Prostate gland (tissue), 2 donors: Measurements from ENCODE around the gene SCYL3. TPM values are rescaled to one million over a fixed set of nuclear protein-coding genes. Genes with fewer than 3 reads are reported as not detected.

Source experiments
- DNase-seq: peaks from one replicate; pipeline ENCODE4 v3.0.0-alpha.2; 2019; ENCODE audit warnings: low spot score
- H3K27ac ChIP-seq, 2 donors: fragments of 200-600 bp; sonication (generic); 2 replicates each; pipeline ENCODE4 v1.5.1; 2017 to 2019
- H3K27me3 ChIP-seq: fragments of 200-600 bp; sonication (generic); replicated peaks from 2 replicates; pipeline ENCODE4 v1.5.1; 2019; ENCODE audit not compliant: insufficient read depth
- H3K36me3 ChIP-seq, 2 donors: fragments of 200-600 bp; sonication (generic); 1 replicate in 1 of 2; 2 replicates in 1 of 2; pipeline versions ENCODE4 v1.5.1 to v1.8.1; 2017 to 2019
- H3K4me1 ChIP-seq: fragments of 200-600 bp; sonication (generic); replicated peaks from 2 replicates; pipeline ENCODE4 v1.5.1; 2019
- H3K4me3 ChIP-seq, 2 donors: fragments of 200-600 bp; sonication (generic); 2 replicates each; pipeline ENCODE4 v1.5.1; 2017 to 2019
- H3K9me3 ChIP-seq: fragments of 200-600 bp; sonication (generic); 2 replicates; pipeline ENCODE4 v1.5.1; 2017
- POLR2A ChIP-seq: fragments of 450-650 bp; IDR thresholded peaks from one replicate; pipeline ENCODE4 v1.6.1; 2016; ENCODE audit warnings: antibody characterized with exemption, mild to moderate bottlenecking
- POLR2AphosphoS5 ChIP-seq: sonication (generic); formaldehyde crosslinking; IDR thresholded peaks from one replicate; pipeline ENCODE4 v1.6.1; 2017; ENCODE audit warnings: antibody characterized with exemption
- WGBS: methylation state at CpG from one replicate; pipeline ENCODE4 v1.1.5; 2018; 5-methylcytosine and 5-hydroxymethylcytosine counted together
- intact Hi-C: fragments of 100-400 bp; cut with DNase I; formaldehyde crosslinking; loops from one replicate; pipeline ENCODE4 v1.14.2; 2022
- total RNA-seq, 2 donors: library from RNA; depleted of rRNA; stranded (reverse); fragments of >200 nt; gene quantifications; one replicate each; pipeline ENCODE4 v1.1.0, GENCODE V29; 2016
- TF ChIP-seq, protein P1 (sequence below), 4 experiments: fragments of 200-600 bp in 2 of 4; fragments of 450-650 bp in 2 of 4; sonication (generic) in 2 of 4; IDR thresholded peaks; 1 replicate in 3 of 4; 2 replicates in 1 of 4; pipeline ENCODE4 v1.5.1; 2016 to 2019; ENCODE audit warnings: antibody characterized with exemption in 4 of 4, mild to moderate bottlenecking in 2 of 4, moderate library complexity in 2 of 4

SCYL3 gene
- total RNA-seq, 2 donors from 2014 or later, result 15.8 to 18.6 TPM

GRCh38 chr1:169860750-169861149, 32.9 kb downstream of the SCYL3 start:
- Histone ChIP-seq H3K9me3 (no peaks in the 10 kb centered on the region), H3K27ac (no peak overlapping the region), H3K4me1 (no peaks in the 10 kb centered on the region), H3K4me3 (no peak overlapping the region), H3K27me3 (no peaks in the 10 kb centered on the region), H3K36me3 (peaks cover 0 to 3% of the 10 kb centered on the region in 2 donors)
- TF ChIP-seq, protein P1, sequence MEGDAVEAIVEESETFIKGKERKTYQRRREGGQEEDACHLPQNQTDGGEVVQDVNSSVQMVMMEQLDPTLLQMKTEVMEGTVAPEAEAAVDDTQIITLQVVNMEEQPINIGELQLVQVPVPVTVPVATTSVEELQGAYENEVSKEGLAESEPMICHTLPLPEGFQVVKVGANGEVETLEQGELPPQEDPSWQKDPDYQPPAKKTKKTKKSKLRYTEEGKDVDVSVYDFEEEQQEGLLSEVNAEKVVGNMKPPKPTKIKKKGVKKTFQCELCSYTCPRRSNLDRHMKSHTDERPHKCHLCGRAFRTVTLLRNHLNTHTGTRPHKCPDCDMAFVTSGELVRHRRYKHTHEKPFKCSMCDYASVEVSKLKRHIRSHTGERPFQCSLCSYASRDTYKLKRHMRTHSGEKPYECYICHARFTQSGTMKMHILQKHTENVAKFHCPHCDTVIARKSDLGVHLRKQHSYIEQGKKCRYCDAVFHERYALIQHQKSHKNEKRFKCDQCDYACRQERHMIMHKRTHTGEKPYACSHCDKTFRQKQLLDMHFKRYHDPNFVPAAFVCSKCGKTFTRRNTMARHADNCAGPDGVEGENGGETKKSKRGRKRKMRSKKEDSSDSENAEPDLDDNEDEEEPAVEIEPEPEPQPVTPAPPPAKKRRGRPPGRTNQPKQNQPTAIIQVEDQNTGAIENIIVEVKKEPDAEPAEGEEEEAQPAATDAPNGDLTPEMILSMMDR (IDR thresholded peaks at IDR 0.05), result no peak
- no peak for TF ChIP-seq POLR2A
- TF ChIP-seq POLR2AphosphoS5, result no peak
- DNase-seq, result no peak
- intact Hi-C loops, result no loop called here

DNA sequence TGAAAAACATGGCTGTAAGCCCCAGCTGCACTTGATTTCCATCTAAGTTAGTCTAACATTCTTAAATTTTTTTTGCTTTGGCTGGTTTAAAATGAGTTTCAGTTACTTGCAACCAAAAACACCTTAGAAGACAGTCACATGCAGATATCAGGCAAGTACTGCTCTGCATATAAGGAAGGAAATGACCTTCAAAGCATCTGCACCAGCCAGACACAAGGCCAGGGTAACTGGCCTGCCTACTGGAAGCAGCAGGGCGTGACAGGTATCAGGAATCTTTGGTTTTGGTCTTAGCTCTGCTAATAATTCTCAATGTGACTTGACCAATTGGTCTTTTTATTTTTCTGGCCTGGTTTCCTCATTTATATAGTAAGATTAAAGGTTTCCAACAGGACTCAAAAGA, 33.5 kb downstream of the SCYL3 start:
- H3K4me3 ChIP-seq, result no peak overlapping the region
- no peaks in the 10 kb centered on the region for H3K9me3 ChIP-seq
- no peaks in the 10 kb centered on the region for H3K4me1 ChIP-seq
- intact Hi-C loops, result no loop called here
- H3K27ac ChIP-seq, result no peak overlapping the region
- 92% methylated on average over 1 of the region's 1 CpG for WGBS
- no peaks in the 10 kb centered on the region for H3K27me3 ChIP-seq
- no peak for DNase-seq
- no peak for TF ChIP-seq POLR2A
- TF ChIP-seq POLR2AphosphoS5, result no peak
- TF ChIP-seq, protein P1 (IDR thresholded peaks at IDR 0.05), result no peak
- H3K36me3 ChIP-seq, result peaks cover 0 to 3% of the 10 kb centered on the region in 2 donors

DNA sequence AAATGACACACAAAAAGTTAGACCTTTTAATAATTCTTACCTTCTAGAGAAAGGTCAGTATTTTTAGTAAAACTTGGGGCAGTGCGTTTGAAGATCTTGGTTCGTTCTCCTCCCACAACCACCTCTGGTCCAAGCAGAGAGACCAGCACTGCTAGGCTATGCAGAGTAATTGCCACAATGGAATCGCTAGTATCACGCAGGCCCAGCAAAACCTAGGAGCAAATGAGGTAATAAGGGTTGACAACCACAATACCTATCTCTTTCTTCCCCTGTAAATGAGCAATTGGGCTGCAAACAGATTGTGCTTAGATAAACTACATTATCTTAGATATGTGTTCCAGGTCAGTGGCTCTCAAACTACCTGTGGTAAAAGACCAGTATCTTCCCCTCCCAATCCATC, 34.7 kb downstream of the SCYL3 start:
- H3K9me3 ChIP-seq, result no peaks in the 10 kb centered on the region
- no peak for DNase-seq
- no peaks in the 10 kb centered on the region for H3K4me1 ChIP-seq
- H3K36me3 ChIP-seq, result peaks cover 0 to 9% of the 10 kb centered on the region in 2 donors
- H3K27me3 ChIP-seq, result no peaks in the 10 kb centered on the region
- no peak overlapping the region for H3K4me3 ChIP-seq
- TF ChIP-seq, protein P1 (IDR thresholded peaks at IDR 0.05), result no peak
- no peak for TF ChIP-seq POLR2AphosphoS5
- 79% methylated on average over 4 of the region's 4 CpGs for WGBS
- no peak overlapping the region for H3K27ac ChIP-seq
- intact Hi-C loops, result no loop called here

DNA sequence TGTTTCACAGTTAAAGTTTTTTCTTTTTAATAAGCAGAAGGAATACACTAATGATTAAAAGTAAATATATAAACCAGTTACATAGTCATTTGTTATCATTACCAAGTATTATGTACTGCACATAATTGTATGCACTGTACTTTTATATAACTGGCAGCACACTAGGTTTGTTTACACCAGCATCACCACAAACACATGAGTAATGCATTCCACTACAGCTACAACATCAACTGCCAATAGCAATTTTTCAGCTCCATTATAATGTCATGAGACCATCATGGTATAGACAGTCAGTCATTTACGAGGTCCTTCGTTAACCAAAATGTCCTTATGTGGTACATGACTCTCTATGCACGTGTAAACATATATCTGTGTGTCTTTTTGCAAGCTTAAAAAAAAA, 35.2 kb downstream of the SCYL3 start:
- intact Hi-C loops, result no loop called here
- H3K4me1 ChIP-seq, result no peaks in the 10 kb centered on the region
- H3K9me3 ChIP-seq, result no peaks in the 10 kb centered on the region
- 72% methylated on average over 3 of the region's 3 CpGs for WGBS
- peaks cover 0 to 9% of the 10 kb centered on the region in 2 donors for H3K36me3 ChIP-seq
- no peaks in the 10 kb centered on the region for H3K27me3 ChIP-seq
- TF ChIP-seq POLR2A (no peak), POLR2AphosphoS5 (no peak)
- TF ChIP-seq, protein P1 (IDR thresholded peaks at IDR 0.05), result no peak
- H3K4me3 ChIP-seq, result no peak overlapping the region
- H3K27ac ChIP-seq, result no peak overlapping the region
- DNase-seq, result no peak

- 89% methylated on average over 1 of the region's 1 CpG for WGBS
- H3K4me3 ChIP-seq, result no peak overlapping the region
- intact Hi-C loops, result no loop called here
- no peaks in the 10 kb centered on the region for H3K27me3 ChIP-seq
- TF ChIP-seq POLR2A (no peak), POLR2AphosphoS5 (no peak)
- TF ChIP-seq, protein P1 (IDR thresholded peaks at IDR 0.05), result no peak
- H3K9me3 ChIP-seq, result no peaks in the 10 kb centered on the region
- DNase-seq, result no peak
- peaks cover 0 to 6% of the 10 kb centered on the region in 2 donors for H3K36me3 ChIP-seq
- no peak overlapping the region for H3K27ac ChIP-seq
- no peaks in the 10 kb centered on the region for H3K4me1 ChIP-seq
Measured at GRCh38 chr1:169853341-169853740, 40.4 kb downstream of the SCYL3 start.
